D721Med (cell line): ENCODE data around the gene IKBIP.

Source experiments
- DNase-seq: peaks from one replicate; pipeline ENCODE4 v3.0.0; 2011; ENCODE audit warnings: low spot score; ENCODE audit not compliant: insufficient read length
- FAIRE-seq: peaks from 2 replicates; lab custom pipeline; 2011; peaks lifted over from hg19 to GRCh38; lab: Jason Lieb, UNC
- CTCF ChIP-seq: IDR thresholded peaks from 2 replicates; pipeline ENCODE4 v1.5.1; 2012; ENCODE audit warnings: mild to moderate bottlenecking, control low read depth; ENCODE audit not compliant: insufficient read depth; ENCODE audit errors: missing control alignments

The IKBIP gene

GRCh38 chr12:98575013-98575412 is 69.6 kb downstream of the IKBIP start:
- DNase-seq (no peak), FAIRE-seq (no peak)
- TF ChIP-seq CTCF, result no peak
